ENCODE data around the gene ACOT11. TPM values are rescaled to one million over a fixed set of nuclear protein-coding genes. Genes with fewer than 3 reads are reported as not detected.
"Not testable (repeated sequence)": the region's sequence is repeated elsewhere in the genome, so short reads cannot be mapped to it uniquely, and the experiment has no call there.

ACOT11 gene
- polyA plus RNA-seq, 1 donor (not counting 4 experiments of a cell fraction or from before 2014, with no cell fraction given) = 3.4 TPM

GRCh38 chr1:54532033-54532432 is 16.0 kb upstream of the ACOT11 start:
- FAIRE-seq = no peak
- H3K36me3 ChIP-seq (ENCODE audit: control insufficient read depth in 2 of 2, extremely low read depth in 1 of 2, insufficient read depth in 2 of 2, low read length in 2 of 2) = no peaks in the 10 kb centered on the region
- no peaks in the 10 kb centered on the region for H3K9me3 ChIP-seq (ENCODE audit: control insufficient read depth, low read depth, low read length)
- no peaks in the 10 kb centered on the region for H3K9me1 ChIP-seq (ENCODE audit: control insufficient read depth, extremely low read depth, insufficient read depth, low read length)
- H3K4me1 ChIP-seq (ENCODE audit: control insufficient read depth, extremely low read depth, insufficient read depth, low read length) = peaks cover 5% of the 10 kb centered on the region
- no peaks in the 10 kb centered on the region for H3K79me2 ChIP-seq (ENCODE audit: control insufficient read depth, insufficient read depth, low read length)
- H3K27me3 ChIP-seq (ENCODE audit: control insufficient read depth, extremely low read depth, insufficient read depth, low read length) = no peaks in the 10 kb centered on the region
- no peak overlapping the region for H3K9ac ChIP-seq (ENCODE audit: control insufficient read depth, extremely low read depth, insufficient read depth, low read length)
- H4K20me1 ChIP-seq (ENCODE audit: control insufficient read depth, extremely low read depth, insufficient read depth, low read length) = no peaks in the 10 kb centered on the region
- no peak overlapping the region for H2AFZ ChIP-seq (ENCODE audit: control insufficient read depth, low read length)
- no peak overlapping the region for H3K4me3 ChIP-seq (ENCODE audit: control insufficient read depth in 2 of 3, extremely low read depth in 1 of 3, insufficient read depth in 2 of 3, low read depth in 1 of 3, low read length in 3 of 3)
- TF ChIP-seq EZH2 (IDR thresholded peaks at IDR 0.05; ENCODE audit: low read length) = no peak
- TF ChIP-seq CTCF (optimal IDR thresholded peaks at IDR 0.05 in 1 of 3, IDR thresholded peaks at IDR 0.05 in 1 of 3, conservative IDR thresholded peaks at IDR 0.05 in 1 of 3; ENCODE audit: extremely low read depth in 1 of 3, insufficient read depth in 2 of 3, low read length in 3 of 3) = no peak
- no peak overlapping the region for H3K4me2 ChIP-seq (ENCODE audit: control insufficient read depth, extremely low read depth, insufficient read depth, low read depth, low read length)
- no peak overlapping the region for H3K27ac ChIP-seq (ENCODE audit: control insufficient read depth, insufficient read depth, low read length)
- dilution Hi-C loops (cut with MboI; ENCODE audit: extremely low pct_ligation_motif_present, low sequenced_read_pairs) = no loop called here
- no peak for DNase-seq (ENCODE audit: low read depth, low spot score)

GRCh38 chr1:54536656-54537055 is 11.4 kb upstream of the ACOT11 start:
- dilution Hi-C loops (cut with MboI; ENCODE audit: extremely low pct_ligation_motif_present, low sequenced_read_pairs); H3K27ac ChIP-seq (ENCODE audit: control insufficient read depth, insufficient read depth, low read length); H3K9ac ChIP-seq (ENCODE audit: control insufficient read depth, extremely low read depth, insufficient read depth, low read length); H3K4me2 ChIP-seq (ENCODE audit: control insufficient read depth, extremely low read depth, insufficient read depth, low read depth, low read length); H2AFZ ChIP-seq (ENCODE audit: control insufficient read depth, low read length); H4K20me1 ChIP-seq (ENCODE audit: control insufficient read depth, extremely low read depth, insufficient read depth, low read length); H3K4me1 ChIP-seq (ENCODE audit: control insufficient read depth, extremely low read depth, insufficient read depth, low read length); H3K36me3 ChIP-seq (ENCODE audit: control insufficient read depth in 2 of 2, extremely low read depth in 1 of 2, insufficient read depth in 2 of 2, low read length in 2 of 2); H3K9me3 ChIP-seq (ENCODE audit: control insufficient read depth, low read depth, low read length); H3K79me2 ChIP-seq (ENCODE audit: control insufficient read depth, insufficient read depth, low read length); FAIRE-seq; DNase-seq (ENCODE audit: low read depth, low spot score); H3K4me3 ChIP-seq (ENCODE audit: control insufficient read depth in 2 of 3, extremely low read depth in 1 of 3, insufficient read depth in 2 of 3, low read depth in 1 of 3, low read length in 3 of 3); H3K9me1 ChIP-seq (ENCODE audit: control insufficient read depth, extremely low read depth, insufficient read depth, low read length); H3K27me3 ChIP-seq (ENCODE audit: control insufficient read depth, extremely low read depth, insufficient read depth, low read length): not testable (repeated sequence)

GRCh38 chr1:54537611-54538010 is 10.4 kb upstream of the ACOT11 start:
- FAIRE-seq = peak; percentile 17
- no peak overlapping the region for H3K4me2 ChIP-seq (ENCODE audit: control insufficient read depth, extremely low read depth, insufficient read depth, low read depth, low read length)
- H3K36me3 ChIP-seq (ENCODE audit: control insufficient read depth in 2 of 2, extremely low read depth in 1 of 2, insufficient read depth in 2 of 2, low read length in 2 of 2) = no peaks in the 10 kb centered on the region
- H3K27ac ChIP-seq (ENCODE audit: control insufficient read depth, insufficient read depth, low read length) = no peak overlapping the region
- no peaks in the 10 kb centered on the region for H3K27me3 ChIP-seq (ENCODE audit: control insufficient read depth, extremely low read depth, insufficient read depth, low read length)
- TF ChIP-seq CTCF (optimal IDR thresholded peaks at IDR 0.05 in 1 of 3, IDR thresholded peaks at IDR 0.05 in 1 of 3, conservative IDR thresholded peaks at IDR 0.05 in 1 of 3; ENCODE audit: extremely low read depth in 1 of 3, insufficient read depth in 2 of 3, low read length in 3 of 3) = no peak
- TF ChIP-seq EZH2 (IDR thresholded peaks at IDR 0.05; ENCODE audit: low read length) = no peak
- H3K4me3 ChIP-seq (ENCODE audit: control insufficient read depth in 2 of 3, extremely low read depth in 1 of 3, insufficient read depth in 2 of 3, low read depth in 1 of 3, low read length in 3 of 3) = no peak overlapping the region
- H3K9me3 ChIP-seq (ENCODE audit: control insufficient read depth, low read depth, low read length) = no peaks in the 10 kb centered on the region
- H3K9ac ChIP-seq (ENCODE audit: control insufficient read depth, extremely low read depth, insufficient read depth, low read length) = no peak overlapping the region
- H4K20me1 ChIP-seq (ENCODE audit: control insufficient read depth, extremely low read depth, insufficient read depth, low read length) = no peaks in the 10 kb centered on the region
- no peak for DNase-seq (ENCODE audit: low read depth, low spot score)
- H3K79me2 ChIP-seq (ENCODE audit: control insufficient read depth, insufficient read depth, low read length) = no peaks in the 10 kb centered on the region
- H3K4me1 ChIP-seq (ENCODE audit: control insufficient read depth, extremely low read depth, insufficient read depth, low read length) = peaks cover 6% of the 10 kb centered on the region
- H2AFZ ChIP-seq (ENCODE audit: control insufficient read depth, low read length) = no peak overlapping the region
- dilution Hi-C loops (cut with MboI; ENCODE audit: extremely low pct_ligation_motif_present, low sequenced_read_pairs) = no loop called here
- H3K9me1 ChIP-seq (ENCODE audit: control insufficient read depth, extremely low read depth, insufficient read depth, low read length) = no peaks in the 10 kb centered on the region
